Camera-type eye (tissue), 1 donor: Measurements from ENCODE around the gene PCDHB6. TPM values are rescaled to one million over a fixed set of nuclear protein-coding genes. Genes with fewer than 3 reads are reported as not detected.

Experiments used
- total RNA-seq: library from RNA; depleted of rRNA; stranded (reverse); fragments of >200 nt; gene quantifications from one replicate; pipeline ENCODE4 v1.2.3, GENCODE V29; 2014

PCDHB6 gene
- total RNA-seq, result 2.0 TPM

DNA sequence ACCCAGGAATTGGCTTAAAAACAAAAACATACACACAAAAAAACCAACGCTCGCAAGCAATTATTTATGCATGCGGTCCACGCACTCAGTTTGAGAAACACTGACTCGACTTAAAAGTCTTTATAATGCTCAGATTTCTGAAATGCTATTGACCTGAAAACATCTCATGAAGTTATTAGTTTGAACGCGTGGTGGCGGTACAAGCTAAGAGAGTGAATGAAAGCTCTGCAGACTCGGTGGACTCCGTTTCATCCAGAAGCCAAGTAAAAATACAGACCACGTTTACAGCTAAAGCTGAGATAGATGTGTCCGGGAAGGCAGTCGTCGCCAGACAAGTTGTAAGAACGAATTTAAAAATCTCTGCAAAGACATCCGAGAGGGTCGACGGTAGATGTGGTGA lies at the start of gene PCDHB6:
PCDHB6 (plus strand) TSS at position 246 of the 400 bp plus-strand sequence. CDS start 201 bp downstream, outside the sequence.

DNA sequence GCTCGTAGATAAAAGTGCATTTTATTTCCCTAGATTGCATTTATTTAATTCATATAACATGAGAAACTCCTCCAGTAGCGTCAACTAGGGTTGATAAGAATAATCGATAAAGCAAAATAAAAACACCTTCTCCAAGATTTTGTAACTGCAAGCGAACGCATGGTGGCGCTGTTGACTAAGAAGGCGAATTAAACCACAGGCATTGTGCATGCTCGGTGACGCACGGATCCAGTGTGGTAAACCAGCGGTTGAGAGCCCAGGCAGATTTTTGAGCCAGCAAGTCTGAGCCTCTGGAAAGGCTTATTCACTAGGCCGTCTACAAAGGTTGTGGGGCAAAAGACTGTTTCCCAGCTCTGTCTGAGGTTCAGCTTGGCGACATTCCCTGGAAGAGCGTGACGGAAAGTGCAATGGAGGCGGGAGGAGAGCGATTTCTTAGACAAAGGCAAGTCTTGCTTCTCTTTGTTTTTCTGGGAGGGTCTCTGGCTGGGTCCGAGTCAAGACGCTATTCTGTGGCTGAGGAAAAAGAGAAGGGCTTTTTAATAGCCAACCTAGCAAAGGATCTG lies 49.5 kb upstream of the PCDHB6 start, which contains the start of gene PCDHB3:
PCDHB3 (plus strand) TSS at position 231 of the 563 bp plus-strand sequence; CDS start at position 408, 177 bp downstream.

DNA sequence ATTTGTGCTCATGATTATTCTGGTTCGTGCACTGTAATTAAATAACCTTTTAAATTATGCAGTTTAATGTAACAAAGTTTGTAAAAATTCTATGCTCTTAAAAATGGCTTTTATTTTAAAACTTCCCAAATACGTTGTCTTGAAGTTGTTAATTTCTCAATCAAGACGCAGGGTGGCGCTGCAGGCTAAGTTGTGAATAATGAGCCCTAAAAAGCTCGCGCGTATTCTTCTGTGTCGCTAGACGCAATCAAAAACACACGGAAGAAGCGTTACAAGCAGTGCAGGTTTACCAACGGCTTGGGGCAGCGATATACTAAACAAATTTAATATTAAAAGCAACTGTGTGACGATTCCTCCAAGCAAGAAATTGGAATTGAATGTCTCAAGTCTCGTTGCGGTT lies 28.3 kb upstream of the PCDHB6 start, which contains the start of gene PCDHB4:
PCDHB4 (plus strand) TSS at position 256 of the 400 bp plus-strand sequence. CDS start 181 bp downstream, outside the sequence.

DNA sequence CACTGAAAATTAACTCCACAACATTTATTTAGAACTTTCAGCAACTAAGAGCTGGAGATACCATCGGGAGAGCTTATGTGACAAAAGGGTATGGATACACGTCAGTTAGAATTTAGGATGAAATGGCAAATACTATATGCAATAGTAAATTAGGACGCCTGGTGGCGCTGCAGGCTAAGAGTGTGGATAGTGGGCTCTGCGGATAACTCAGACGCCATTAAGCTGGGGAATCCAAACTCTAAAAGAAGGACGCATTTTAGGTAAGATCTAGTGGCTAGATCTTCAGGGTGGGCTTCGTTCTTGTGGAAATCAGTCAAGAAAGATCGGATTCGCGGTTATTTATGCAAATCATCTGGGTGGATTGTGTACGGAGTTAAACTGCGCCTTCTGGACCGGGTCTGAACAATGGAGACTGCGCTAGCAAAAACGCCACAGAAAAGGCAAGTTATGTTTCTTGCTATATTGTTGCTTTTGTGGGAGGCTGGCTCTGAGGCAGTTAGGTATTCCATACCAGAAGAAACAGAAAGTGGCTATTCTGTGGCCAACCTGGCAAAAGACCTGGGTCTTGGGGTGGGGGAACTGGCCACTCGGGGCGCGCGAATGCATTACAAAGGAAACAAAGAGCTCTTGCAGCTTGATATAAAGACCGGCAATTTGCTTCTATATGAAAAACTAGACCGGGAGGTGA lies 14.7 kb upstream of the PCDHB6 start, which contains the start of gene PCDHB5:
PCDHB5 (plus strand) TSS at position 177 of the 688 bp plus-strand sequence; CDS start at position 406, 229 bp downstream.

GRCh38 chr5:141172381-141173204 lies 22.7 kb downstream of the PCDHB6 start, which contains the start of gene PCDHB7:
Gene PCDHB7, plus strand, starts transcription at chr5:141172644. Its CDS starts 192 bp downstream, at chr5:141172836.

GRCh38 chr5:141177577-141178191 lies 27.8 kb downstream of the PCDHB6 start, which contains the start of gene PCDHB8:
Gene PCDHB8, plus strand, starts transcription at chr5:141177790. Its CDS starts 245 bp downstream, at chr5:141178035.

GRCh38 chr5:141182248-141182647 lies 32.4 kb downstream of the PCDHB6 start, which contains the start of gene PCDHB16:
Gene PCDHB16, plus strand, starts transcription at chr5:141182387. Its CDS starts 173 bp downstream, at chr5:141182560.

GRCh38 chr5:141186897-141187512 lies 37.1 kb downstream of the PCDHB6 start, which contains the start of gene PCDHB9:
Gene PCDHB9, plus strand, starts transcription at chr5:141187161. Its CDS starts 158 bp downstream, at chr5:141187319.

GRCh38 chr5:141192110-141192725 lies 42.4 kb downstream of the PCDHB6 start, which contains the start of gene PCDHB10:
Gene PCDHB10, plus strand, starts transcription at chr5:141192353. Its CDS starts 200 bp downstream, at chr5:141192553.

DNA sequence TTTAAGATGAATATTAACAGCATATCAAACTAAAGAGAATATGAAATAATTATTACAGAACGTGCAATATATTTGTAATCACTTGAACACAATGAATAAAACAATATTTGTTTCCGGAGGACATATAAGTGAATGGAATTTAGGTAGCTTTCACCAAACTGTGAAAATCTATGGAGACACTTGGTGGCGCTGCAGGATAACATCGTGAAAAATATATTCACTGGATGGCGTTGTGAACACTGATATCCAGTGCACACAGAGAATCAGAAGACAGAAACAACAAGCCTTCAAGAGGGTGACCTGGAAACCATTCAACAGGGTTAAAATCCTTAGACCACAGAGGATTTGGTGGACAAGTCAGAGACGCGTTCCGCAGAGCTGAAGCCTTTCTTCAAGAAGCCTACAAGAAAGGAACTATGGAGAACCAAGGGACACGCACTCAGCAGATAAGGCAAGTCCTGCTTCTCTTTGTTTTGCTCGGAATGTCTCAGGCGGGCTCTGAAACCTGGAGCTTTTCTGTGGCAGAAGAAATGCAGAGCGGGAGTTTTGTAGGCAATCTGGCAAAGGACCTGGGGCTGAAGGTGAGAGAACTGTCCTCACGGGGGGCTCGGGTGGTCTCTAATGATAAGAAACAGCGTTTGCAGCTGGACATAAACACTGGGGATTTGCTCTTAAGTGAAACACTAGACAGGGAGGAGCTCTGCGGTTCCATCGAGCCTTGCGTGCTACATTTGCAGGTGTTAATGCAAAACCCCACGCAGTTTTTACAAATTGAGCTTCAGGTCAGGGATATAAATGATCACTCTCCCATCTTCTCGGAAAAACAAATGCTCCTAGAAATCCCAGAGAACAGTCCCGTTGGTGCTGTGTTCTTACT lies 49.7 kb downstream of the PCDHB6 start, which contains the start of gene PCDHB11:
PCDHB11 (plus strand) TSS at position 269 of the 877 bp plus-strand sequence; CDS start at position 417, 148 bp downstream.

Other genes starting within 250 kb of the PCDHB6 start
- 7.6 TPM for gene PCDHAC1, start 223.8 kb upstream of the PCDHB6 start, total RNA-seq
- gene PCDHAC2, start 183.6 kb upstream of the PCDHB6 start, total RNA-seq, result 39.0 TPM
- 0.05 TPM for gene PCDHB1, start 98.7 kb upstream of the PCDHB6 start, total RNA-seq
- gene PCDHB2, start 55.4 kb upstream of the PCDHB6 start, total RNA-seq, result 8.3 TPM
- 10.6 TPM for gene PCDHB3, start 49.6 kb upstream of the PCDHB6 start, total RNA-seq
- 4.5 TPM for gene PCDHB4, start 28.2 kb upstream of the PCDHB6 start, total RNA-seq
- 8.4 TPM for gene PCDHB5, start 14.9 kb upstream of the PCDHB6 start, total RNA-seq
- 7.9 TPM for gene PCDHB7, start 22.6 kb downstream of the PCDHB6 start, total RNA-seq
- 3.4 TPM for gene PCDHB8, start 27.7 kb downstream of the PCDHB6 start, total RNA-seq
- 9.2 TPM for gene PCDHB16, start 32.3 kb downstream of the PCDHB6 start, total RNA-seq
- gene PCDHB9, start 37.1 kb downstream of the PCDHB6 start, total RNA-seq, result 5.9 TPM
- gene PCDHB10, start 42.3 kb downstream of the PCDHB6 start, total RNA-seq, result 12.9 TPM
- 9.5 TPM for gene PCDHB11, start 49.6 kb downstream of the PCDHB6 start, total RNA-seq
- gene PCDHB12, start 58.7 kb downstream of the PCDHB6 start, total RNA-seq, result 15.0 TPM
- 11.2 TPM for gene PCDHB13, start 63.9 kb downstream of the PCDHB6 start, total RNA-seq
- 13.5 TPM for gene PCDHB14, start 73.3 kb downstream of the PCDHB6 start, total RNA-seq
- 14.5 TPM for gene PCDHB15, start 95.3 kb downstream of the PCDHB6 start, total RNA-seq
- not detected for gene SLC25A2, start 154.0 kb downstream of the PCDHB6 start, total RNA-seq
- gene TAF7, start 170.7 kb downstream of the PCDHB6 start, total RNA-seq, result 133 TPM
- gene PCDHGA1, start 180.5 kb downstream of the PCDHB6 start, total RNA-seq, result 1.8 TPM
- gene PCDHGA2, start 188.7 kb downstream of the PCDHB6 start, total RNA-seq, result 15.8 TPM
- gene PCDHGA3, start 193.8 kb downstream of the PCDHB6 start, total RNA-seq, result 7.5 TPM
- 10.9 TPM for gene PCDHGB1, start 200.0 kb downstream of the PCDHB6 start, total RNA-seq
- 11.1 TPM for gene PCDHGA4, start 205.0 kb downstream of the PCDHB6 start, total RNA-seq
- gene PCDHGB2, start 209.9 kb downstream of the PCDHB6 start, total RNA-seq, result 14.6 TPM
- gene PCDHGA5, start 214.1 kb downstream of the PCDHB6 start, total RNA-seq, result 10.6 TPM
- 14.2 TPM for gene PCDHGB3, start 220.2 kb downstream of the PCDHB6 start, total RNA-seq
- gene PCDHGA6, start 223.8 kb downstream of the PCDHB6 start, total RNA-seq, result 13.2 TPM
- 11.2 TPM for gene PCDHGA7, start 232.7 kb downstream of the PCDHB6 start, total RNA-seq
- 20.7 TPM for gene PCDHGB4, start 237.6 kb downstream of the PCDHB6 start, total RNA-seq
- 10.1 TPM for gene PCDHGA8, start 242.6 kb downstream of the PCDHB6 start, total RNA-seq
- gene PCDHGB5, start 247.9 kb downstream of the PCDHB6 start, total RNA-seq, result 23.4 TPM